ENCODE results near the gene HAUS8. TPM values are rescaled to one million over a fixed set of nuclear protein-coding genes. Genes with fewer than 3 reads are reported as not detected.

The HAUS8 gene
- total and polyA plus RNA-seq, 2 of the 13 experiments (the other 11 are each of a cell fraction or from before 2014, with no cell fraction given): 7.8 to 17.5 TPM

DNA sequence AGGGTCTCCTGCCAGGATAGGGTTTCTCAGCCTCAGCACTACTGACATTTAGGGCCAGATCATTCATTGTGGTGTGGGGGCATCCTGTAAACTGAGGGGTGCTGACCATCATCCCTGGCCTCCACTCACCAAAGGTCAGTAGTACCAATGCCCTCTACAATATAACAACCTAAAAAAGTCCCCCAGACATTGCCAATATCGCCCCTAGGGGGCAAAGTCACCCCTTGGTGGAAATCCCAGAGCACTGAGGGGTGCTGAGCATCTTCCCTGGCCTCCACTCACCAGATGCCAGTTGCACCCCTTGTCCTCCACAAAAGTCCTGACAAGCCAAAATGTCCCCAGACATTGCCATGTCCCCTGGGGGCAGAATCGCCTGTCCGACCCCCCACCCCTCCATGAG lies 70.3 kb downstream of the HAUS8 start (continued):
- TF ChIP-seq, protein P1, sequence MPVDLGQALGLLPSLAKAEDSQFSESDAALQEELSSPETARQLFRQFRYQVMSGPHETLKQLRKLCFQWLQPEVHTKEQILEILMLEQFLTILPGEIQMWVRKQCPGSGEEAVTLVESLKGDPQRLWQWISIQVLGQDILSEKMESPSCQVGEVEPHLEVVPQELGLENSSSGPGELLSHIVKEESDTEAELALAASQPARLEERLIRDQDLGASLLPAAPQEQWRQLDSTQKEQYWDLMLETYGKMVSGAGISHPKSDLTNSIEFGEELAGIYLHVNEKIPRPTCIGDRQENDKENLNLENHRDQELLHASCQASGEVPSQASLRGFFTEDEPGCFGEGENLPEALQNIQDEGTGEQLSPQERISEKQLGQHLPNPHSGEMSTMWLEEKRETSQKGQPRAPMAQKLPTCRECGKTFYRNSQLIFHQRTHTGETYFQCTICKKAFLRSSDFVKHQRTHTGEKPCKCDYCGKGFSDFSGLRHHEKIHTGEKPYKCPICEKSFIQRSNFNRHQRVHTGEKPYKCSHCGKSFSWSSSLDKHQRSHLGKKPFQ (CRISPR knock-in tag; IDR thresholded peaks at IDR 0.05; ENCODE audit: insufficient replicate concordance): no peak

DNA sequence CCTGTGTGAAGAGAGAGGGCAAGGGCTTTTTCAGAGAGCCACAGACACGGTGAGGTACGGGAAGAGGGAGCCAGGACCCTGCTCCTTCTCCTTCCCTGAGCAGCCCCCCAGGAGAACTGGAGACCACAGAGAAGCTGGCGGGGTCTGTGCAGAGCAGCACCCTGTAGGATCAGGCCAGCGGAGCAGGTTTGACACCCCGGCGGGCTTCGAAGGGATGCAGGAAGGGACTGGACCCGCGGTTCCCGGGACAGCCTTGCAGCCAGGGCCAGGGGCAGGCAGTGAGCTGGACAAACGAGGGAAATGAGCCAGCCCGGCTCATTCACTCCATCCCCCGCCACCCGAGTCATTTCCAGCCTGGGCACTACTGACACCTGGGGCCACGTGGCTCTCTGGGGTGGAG lies 70.9 kb downstream of the HAUS8 start:
- Histone ChIP-seq H4K20me1 (ENCODE audit: insufficient read depth, low read length) (no peaks in the 10 kb centered on the region), H3K36me3 (replicated peaks in 1 of 2; ENCODE audit: control insufficient read depth in 1 of 2, insufficient read depth in 2 of 2, low read length in 2 of 2) (no peaks in the 10 kb centered on the region), H3K4me3 (replicated peaks in 1 of 3; ENCODE audit: insufficient read depth in 1 of 3, low read depth in 2 of 3, low read length in 3 of 3) (no peak overlapping the region), H3K9ac (ENCODE audit: insufficient read depth, low read depth, low read length) (no peak overlapping the region), H3K4me1 (ENCODE audit: insufficient read depth, low read length) (peaks cover 13% of the 10 kb centered on the region), H3K4me2 (ENCODE audit: low read depth, low read length) (no peak overlapping the region), H3K79me2 (ENCODE audit: insufficient read depth, low read length) (no peaks in the 10 kb centered on the region), H3K27ac (ENCODE audit: extremely low read length, insufficient read depth, low read length) (no peak overlapping the region), H3K27me3 (ENCODE audit: control insufficient read depth in 1 of 2, insufficient read depth in 2 of 2, low read length in 2 of 2) (peaks cover 0 to 3% of the 10 kb centered on the region in 2 experiments; a peak in 1 of 5 replicates), H3K9me3 (ENCODE audit: low read length) (no peaks in the 10 kb centered on the region), H2AFZ (ENCODE audit: low read length) (no peak overlapping the region)
- intact Hi-C loops (cut with micrococcal nuclease; ENCODE audit: unreplicated experiment) (no loop called here), in situ Hi-C loops (cut with HindIII; ENCODE audit: extremely low pct_ligation_motif_present, low pct_unique_long_range_greater_than_20kb) (no loop called here)
- CTCF ChIA-PET (ENCODE audit: low intra/inter-chr PET ratio, low total read pairs): no interaction called here
- ATAC-seq (no peak), DNase-seq (ENCODE audit: low spot score) (no peak), FAIRE-seq (no peak)
- 78% methylated on average over 10 of the region's 15 CpGs for WGBS (ENCODE audit: low lambda C conversion rate)
- BruUV-seq (replicated peaks): no TSS peak
- POLR2A ChIA-PET: no interaction called here
- TF ChIP-seq ZNF660 (CRISPR knock-in tag; IDR thresholded peaks at IDR 0.05; ENCODE audit: borderline replicate concordance, low read depth): no peak
- TF ChIP-seq ZNF44 (CRISPR knock-in tag; IDR thresholded peaks at IDR 0.05): no peak
- TF ChIP-seq, protein P2, sequence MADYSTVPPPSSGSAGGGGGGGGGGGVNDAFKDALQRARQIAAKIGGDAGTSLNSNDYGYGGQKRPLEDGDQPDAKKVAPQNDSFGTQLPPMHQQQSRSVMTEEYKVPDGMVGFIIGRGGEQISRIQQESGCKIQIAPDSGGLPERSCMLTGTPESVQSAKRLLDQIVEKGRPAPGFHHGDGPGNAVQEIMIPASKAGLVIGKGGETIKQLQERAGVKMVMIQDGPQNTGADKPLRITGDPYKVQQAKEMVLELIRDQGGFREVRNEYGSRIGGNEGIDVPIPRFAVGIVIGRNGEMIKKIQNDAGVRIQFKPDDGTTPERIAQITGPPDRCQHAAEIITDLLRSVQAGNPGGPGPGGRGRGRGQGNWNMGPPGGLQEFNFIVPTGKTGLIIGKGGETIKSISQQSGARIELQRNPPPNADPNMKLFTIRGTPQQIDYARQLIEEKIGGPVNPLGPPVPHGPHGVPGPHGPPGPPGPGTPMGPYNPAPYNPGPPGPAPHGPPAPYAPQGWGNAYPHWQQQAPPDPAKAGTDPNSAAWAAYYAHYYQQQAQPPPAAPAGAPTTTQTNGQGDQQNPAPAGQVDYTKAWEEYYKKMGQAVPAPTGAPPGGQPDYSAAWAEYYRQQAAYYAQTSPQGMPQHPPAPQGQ (CRISPR knock-in tag; IDR thresholded peaks at IDR 0.05; ENCODE audit: borderline replicate concordance): no peak
- no peak for TF ChIP-seq FOXK1 (CRISPR knock-in tag; IDR thresholded peaks at IDR 0.05; ENCODE audit: borderline replicate concordance, low read depth)
- TF ChIP-seq, protein P3, sequence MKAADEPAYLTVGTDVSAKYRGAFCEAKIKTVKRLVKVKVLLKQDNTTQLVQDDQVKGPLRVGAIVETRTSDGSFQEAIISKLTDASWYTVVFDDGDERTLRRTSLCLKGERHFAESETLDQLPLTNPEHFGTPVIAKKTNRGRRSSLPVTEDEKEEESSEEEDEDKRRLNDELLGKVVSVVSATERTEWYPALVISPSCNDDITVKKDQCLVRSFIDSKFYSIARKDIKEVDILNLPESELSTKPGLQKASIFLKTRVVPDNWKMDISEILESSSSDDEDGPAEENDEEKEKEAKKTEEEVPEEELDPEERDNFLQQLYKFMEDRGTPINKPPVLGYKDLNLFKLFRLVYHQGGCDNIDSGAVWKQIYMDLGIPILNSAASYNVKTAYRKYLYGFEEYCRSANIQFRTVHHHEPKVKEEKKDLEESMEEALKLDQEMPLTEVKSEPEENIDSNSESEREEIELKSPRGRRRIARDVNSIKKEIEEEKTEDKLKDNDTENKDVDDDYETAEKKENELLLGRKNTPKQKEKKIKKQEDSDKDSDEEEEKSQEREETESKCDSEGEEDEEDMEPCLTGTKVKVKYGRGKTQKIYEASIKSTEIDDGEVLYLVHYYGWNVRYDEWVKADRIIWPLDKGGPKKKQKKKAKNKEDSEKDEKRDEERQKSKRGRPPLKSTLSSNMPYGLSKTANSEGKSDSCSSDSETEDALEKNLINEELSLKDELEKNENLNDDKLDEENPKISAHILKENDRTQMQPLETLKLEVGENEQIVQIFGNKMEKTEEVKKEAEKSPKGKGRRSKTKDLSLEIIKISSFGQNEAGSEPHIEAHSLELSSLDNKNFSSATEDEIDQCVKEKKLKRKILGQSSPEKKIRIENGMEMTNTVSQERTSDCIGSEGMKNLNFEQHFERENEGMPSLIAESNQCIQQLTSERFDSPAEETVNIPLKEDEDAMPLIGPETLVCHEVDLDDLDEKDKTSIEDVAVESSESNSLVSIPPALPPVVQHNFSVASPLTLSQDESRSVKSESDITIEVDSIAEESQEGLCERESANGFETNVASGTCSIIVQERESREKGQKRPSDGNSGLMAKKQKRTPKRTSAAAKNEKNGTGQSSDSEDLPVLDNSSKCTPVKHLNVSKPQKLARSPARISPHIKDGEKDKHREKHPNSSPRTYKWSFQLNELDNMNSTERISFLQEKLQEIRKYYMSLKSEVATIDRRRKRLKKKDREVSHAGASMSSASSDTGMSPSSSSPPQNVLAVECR (CRISPR knock-in tag; IDR thresholded peaks at IDR 0.05; ENCODE audit: borderline replicate concordance): no peak
- TF ChIP-seq KDM1A (CRISPR knock-in tag; IDR thresholded peaks at IDR 0.05): no peak
- TF ChIP-seq TCF7L2 (IDR thresholded peaks at IDR 0.05; ENCODE audit: low read depth, low read length): no peak
- TF ChIP-seq ZNF292 (CRISPR knock-in tag; IDR thresholded peaks at IDR 0.05; ENCODE audit: borderline replicate concordance, low read depth): no peak
- TF ChIP-seq, protein P4, sequence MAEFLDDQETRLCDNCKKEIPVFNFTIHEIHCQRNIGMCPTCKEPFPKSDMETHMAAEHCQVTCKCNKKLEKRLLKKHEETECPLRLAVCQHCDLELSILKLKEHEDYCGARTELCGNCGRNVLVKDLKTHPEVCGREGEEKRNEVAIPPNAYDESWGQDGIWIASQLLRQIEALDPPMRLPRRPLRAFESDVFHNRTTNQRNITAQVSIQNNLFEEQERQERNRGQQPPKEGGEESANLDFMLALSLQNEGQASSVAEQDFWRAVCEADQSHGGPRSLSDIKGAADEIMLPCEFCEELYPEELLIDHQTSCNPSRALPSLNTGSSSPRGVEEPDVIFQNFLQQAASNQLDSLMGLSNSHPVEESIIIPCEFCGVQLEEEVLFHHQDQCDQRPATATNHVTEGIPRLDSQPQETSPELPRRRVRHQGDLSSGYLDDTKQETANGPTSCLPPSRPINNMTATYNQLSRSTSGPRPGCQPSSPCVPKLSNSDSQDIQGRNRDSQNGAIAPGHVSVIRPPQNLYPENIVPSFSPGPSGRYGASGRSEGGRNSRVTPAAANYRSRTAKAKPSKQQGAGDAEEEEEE (CRISPR knock-in tag; IDR thresholded peaks at IDR 0.05; ENCODE audit: borderline replicate concordance): no peak
- TF ChIP-seq MEIS1 (CRISPR knock-in tag; IDR thresholded peaks at IDR 0.05; ENCODE audit: borderline replicate concordance): no peak
- no peak for TF ChIP-seq GLI4 (CRISPR knock-in tag; IDR thresholded peaks at IDR 0.05; ENCODE audit: borderline replicate concordance)
- no peak for TF ChIP-seq ATF7-NPFF (CRISPR knock-in tag; IDR thresholded peaks at IDR 0.05; ENCODE audit: low read depth)

Data from HepG2 (cell line).